GM12873 (cell line): ENCODE results near the gene B3GNT9.

Experiments used
- CTCF ChIP-seq: IDR thresholded peaks from 2 replicates; pipeline ENCODE4 v1.5.1; 2012; ENCODE audit warnings: low read depth, mild to moderate bottlenecking, moderate library complexity, low read length, control low read depth; ENCODE audit not compliant: insufficient read depth; ENCODE audit errors: missing control alignments

The B3GNT9 gene

GRCh38 chr16:67104845-67105244 lies 46.0 kb downstream of the B3GNT9 start:
- TF ChIP-seq CTCF = no peak

GRCh38 chr16:67104061-67104460 lies 46.7 kb downstream of the B3GNT9 start:
- TF ChIP-seq CTCF = peak; percentile 36

GRCh38 chr16:67101311-67102082 lies 49.3 kb downstream of the B3GNT9 start:
- TF ChIP-seq CTCF = no peak

- peak; percentile 32 for TF ChIP-seq CTCF
Measured at GRCh38 chr16:67100569-67101310, 50.1 kb downstream of the B3GNT9 start.

GRCh38 chr16:67098599-67098998 lies 52.2 kb downstream of the B3GNT9 start:
- TF ChIP-seq CTCF = no peak
